Activated CD4-positive, alpha-beta T cell treated with anti-CD3 and anti-CD28 coated beads for 36 hours (primary cell): ENCODE results near the gene DENND4A. TPM values are rescaled to one million over a fixed set of nuclear protein-coding genes. Genes with fewer than 3 reads are reported as not detected.
A peak's percentile ranks its signal among the peaks of the same experiment; 100 is the strongest.
"Not testable (repeated sequence)": the region's sequence is repeated elsewhere in the genome, so short reads cannot be mapped to it uniquely, and the experiment has no call there.

ENCODE experiments used
- ATAC-seq: fragments of 200-7000 bp; cut with Tn5 transposase; one replicate; pipeline ENCODE4 v1.10.0; 2021; ENCODE audit warnings: mild to moderate bottlenecking, moderate library complexity
- CTCF ChIA-PET: fragments of 350-600 bp; sonication (Branson Sonifier 250); formaldehyde crosslinking; loops from one replicate; lab custom pipeline; 2021; ENCODE audit warnings: antibody characterized with exemption; lab: Charles Lee
- POLR2A ChIA-PET: fragments of 350-600 bp; sonication (Branson Sonifier 250); formaldehyde crosslinking; loops from one replicate; lab custom pipeline; 2021; ENCODE audit warnings: antibody characterized with exemption, inconsistent platforms; lab: Charles Lee
- DNase-seq: peaks from one replicate; pipeline ENCODE4 v3.0.0-alpha.2; 2020
- H3K27ac Mint-ChIP-seq: one replicate; pipeline ENCODE4 v1.8.0; 2021; ENCODE audit warnings: mixed read lengths
- H3K27me3 Mint-ChIP-seq: one replicate; pipeline ENCODE4 v1.8.0; 2021; ENCODE audit warnings: mixed read lengths
- H3K36me3 Mint-ChIP-seq: one replicate; pipeline ENCODE4 v1.8.0; 2021; ENCODE audit warnings: low read depth, mixed read lengths
- H3K4me1 Mint-ChIP-seq: one replicate; pipeline ENCODE4 v1.8.0; 2021; ENCODE audit warnings: mixed read lengths
- H3K4me3 Mint-ChIP-seq: one replicate; pipeline ENCODE4 v1.8.0; 2021; ENCODE audit warnings: mild to moderate bottlenecking, moderate library complexity, mixed read lengths
- H3K9me3 Mint-ChIP-seq: one replicate; pipeline ENCODE4 v1.8.0; 2021; ENCODE audit warnings: low read depth, mixed read lengths
- intact Hi-C, 2 experiments: fragments of 100-400 bp; cut with DNase I in 1 of 2; cut with micrococcal nuclease in 1 of 2; formaldehyde crosslinking; loops; one replicate each; pipeline versions ENCODE4 v1.14.2 to v1.15.1; 2022 to 2024; cut with DNase I, micrococcal nuclease
- total RNA-seq, 2 experiments: library from RNA; stranded (reverse); gene quantifications; one replicate each; pipeline ENCODE4 v1.2.3, GENCODE V29; 2021

The DENND4A gene
- total RNA-seq, 2 experiments from 2014 or later, result 35.6 to 43.5 TPM

DNA sequence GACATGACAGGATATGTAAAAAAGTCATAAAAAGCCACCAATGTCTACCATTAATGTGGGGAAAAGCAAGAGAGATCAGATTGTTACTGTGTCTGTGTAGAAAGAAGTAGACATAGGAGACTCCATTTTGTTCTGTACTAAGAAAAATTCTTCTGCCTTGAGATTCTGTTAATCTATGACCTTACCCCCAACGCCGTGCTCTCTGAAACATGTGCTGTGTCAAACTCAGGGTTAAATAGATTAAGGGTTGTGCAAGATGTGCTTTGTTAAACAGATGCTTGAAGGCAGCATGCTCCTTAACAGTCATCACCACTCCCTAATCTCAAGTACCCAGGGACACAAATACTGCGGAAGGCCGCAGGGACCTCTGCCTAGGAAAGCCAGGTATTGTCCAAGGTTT lies 58.5 kb downstream of the DENND4A start:
- DNase-seq, H3K4me3 Mint-ChIP-seq, ATAC-seq, H3K27ac Mint-ChIP-seq, H3K4me1 Mint-ChIP-seq, H3K27me3 Mint-ChIP-seq, intact Hi-C loops, H3K9me3 Mint-ChIP-seq: not testable (repeated sequence)
- ChIA-PET CTCF (interaction anchor here (1.0 to 1.9 kb wide), 2 partner anchors 8 to 96 kb away, joined by 4 read pairs; no protein-coding TSS in a partner anchor), POLR2A (interaction anchor here (0.6 kb wide), 1 partner anchor 121 kb away, joined by 3 read pairs; no protein-coding TSS in a partner anchor)
- H3K36me3 Mint-ChIP-seq, result peaks cover 33% of the 10 kb centered on the region

- CTCF ChIA-PET, result interaction anchor here (0.7 to 1.9 kb wide), 3 partner anchors 9 to 95 kb away, joined by 3 to 4 read pairs (median 4); no protein-coding TSS in a partner anchor
- intact Hi-C loops, result no loop called here
- H3K4me3 Mint-ChIP-seq, result no peak overlapping the region
- POLR2A ChIA-PET, result no interaction called here
- H3K27ac Mint-ChIP-seq, result no peak overlapping the region
- H3K4me1 Mint-ChIP-seq, result no peaks in the 10 kb centered on the region
- no peaks in the 10 kb centered on the region for H3K9me3 Mint-ChIP-seq
- ATAC-seq (no peak), DNase-seq (no peak)
- H3K27me3 Mint-ChIP-seq, result no peaks in the 10 kb centered on the region
- peaks cover 31% of the 10 kb centered on the region for H3K36me3 Mint-ChIP-seq
Measured at GRCh38 chr15:65732698-65733097, 59.4 kb downstream of the DENND4A start.

- DNase-seq (no peak), ATAC-seq (no peak)
- POLR2A ChIA-PET, result no interaction called here
- H3K27ac Mint-ChIP-seq, result no peak overlapping the region
- peaks cover 24% of the 10 kb centered on the region for H3K36me3 Mint-ChIP-seq
- intact Hi-C loops, result no loop called here
- H3K27me3 Mint-ChIP-seq, result no peaks in the 10 kb centered on the region
- no peaks in the 10 kb centered on the region for H3K9me3 Mint-ChIP-seq
- H3K4me3 Mint-ChIP-seq, result no peak overlapping the region
- H3K4me1 Mint-ChIP-seq, result no peaks in the 10 kb centered on the region
- CTCF ChIA-PET, result interaction anchor here (0.9 to 1.9 kb wide), 2 partner anchors 10 to 21 kb away, joined by 3 to 4 read pairs; no protein-coding TSS in a partner anchor
Measured at GRCh38 chr15:65731926-65732325, 60.2 kb downstream of the DENND4A start.

GRCh38 chr15:65730549-65731172 lies 61.4 kb downstream of the DENND4A start:
- ChIA-PET POLR2A (interaction anchor here (0.6 kb wide), 1 partner anchor 108 kb away, joined by 3 read pairs; no protein-coding TSS in a partner anchor), CTCF (interaction anchor here (1.1 kb wide), 1 partner anchor 48 kb away, joined by 3 read pairs; no protein-coding TSS in a partner anchor)
- Mint-ChIP-seq H3K9me3 (no peaks in the 10 kb centered on the region), H3K4me3 (no peak overlapping the region), H3K27me3 (no peaks in the 10 kb centered on the region), H3K36me3 (peaks cover 23% of the 10 kb centered on the region), H3K27ac (no peak overlapping the region), H3K4me1 (no peaks in the 10 kb centered on the region)
- DNase-seq (no peak), ATAC-seq (no peak)
- intact Hi-C loops, result no loop called here

DNA sequence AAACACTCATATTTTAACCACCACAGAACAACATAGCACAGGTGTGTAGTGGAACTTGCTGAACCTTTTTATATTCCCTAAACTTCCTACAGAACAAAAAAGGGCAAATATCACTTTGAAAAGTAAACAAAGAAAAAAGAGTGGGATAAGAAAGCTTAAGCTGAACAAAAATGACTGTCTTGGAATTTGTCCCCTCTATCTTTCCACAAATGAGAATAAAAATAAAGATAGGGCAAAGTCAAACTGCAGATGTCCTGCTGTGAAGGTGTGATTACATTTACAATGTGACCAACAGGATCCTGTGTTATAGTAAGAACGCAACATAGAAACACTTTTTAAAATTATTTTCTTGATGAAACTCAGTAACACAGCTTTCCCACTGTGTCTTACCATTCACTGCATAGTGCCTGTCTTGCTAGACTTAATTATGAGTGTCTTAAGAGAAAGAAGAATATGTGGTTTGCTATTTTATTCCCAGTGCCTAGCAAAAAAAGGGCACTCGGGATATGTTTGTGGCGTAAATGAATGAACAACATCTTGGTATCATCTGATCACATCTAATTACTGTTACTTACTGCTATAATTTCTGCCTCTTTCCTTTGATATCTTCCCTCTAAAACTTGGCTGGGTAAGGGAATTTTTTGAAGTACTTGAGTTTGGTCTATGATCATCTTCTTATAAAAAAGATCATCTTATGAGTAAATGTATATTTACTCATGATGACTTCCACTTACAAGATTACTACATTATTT lies 67.5 kb downstream of the DENND4A start:
- no peak for DNase-seq
- no peak for ATAC-seq
- Mint-ChIP-seq H3K27me3 (no peaks in the 10 kb centered on the region), H3K4me1 (no peaks in the 10 kb centered on the region), H3K4me3 (no peak overlapping the region), H3K9me3 (no peaks in the 10 kb centered on the region), H3K36me3 (peaks cover 20% of the 10 kb centered on the region), H3K27ac (no peak overlapping the region)
- intact Hi-C loops, result no loop called here
- POLR2A ChIA-PET, result no interaction called here
- CTCF ChIA-PET, result interaction anchor here (0.5 to 1.2 kb wide), 4 partner anchors 50 to 439 kb away, joined by 3 to 6 read pairs (median 4); no protein-coding TSS in a partner anchor

DNA sequence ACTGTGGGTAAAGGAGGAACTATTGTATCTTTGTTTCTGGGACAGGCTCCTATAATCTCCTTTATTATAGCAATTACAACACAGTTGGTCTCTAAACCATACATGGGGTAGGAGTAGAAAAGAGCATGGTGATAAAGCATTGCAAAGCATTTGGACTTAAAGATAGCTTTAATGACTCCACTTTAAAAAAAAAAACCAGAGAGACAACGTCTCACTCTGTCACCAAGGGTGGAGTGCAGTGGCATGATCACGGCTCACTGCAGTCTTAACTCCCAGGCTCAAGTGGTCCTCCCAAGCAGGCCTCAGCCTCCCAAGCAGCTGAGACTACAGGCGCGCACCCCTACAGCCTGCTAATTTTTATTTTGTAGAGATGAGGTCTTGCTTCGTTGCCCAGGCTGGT lies 68.2 kb downstream of the DENND4A start:
- no peak overlapping the region for H3K27ac Mint-ChIP-seq
- H3K36me3 Mint-ChIP-seq, result peaks cover 21% of the 10 kb centered on the region
- POLR2A ChIA-PET, result interaction anchor here (0.6 kb wide), 1 partner anchor 99 kb away, joined by 4 read pairs; no protein-coding TSS in a partner anchor
- H3K4me1 Mint-ChIP-seq, result no peaks in the 10 kb centered on the region
- H3K27me3 Mint-ChIP-seq, result no peaks in the 10 kb centered on the region
- ATAC-seq, result no peak
- H3K9me3 Mint-ChIP-seq, result no peaks in the 10 kb centered on the region
- no peak overlapping the region for H3K4me3 Mint-ChIP-seq
- CTCF ChIA-PET, result interaction anchor here (0.6 to 1.3 kb wide), 2 partner anchors 86 to 104 kb away, joined by 3 read pairs; no protein-coding TSS in a partner anchor
- no peak for DNase-seq
- intact Hi-C loops, result no loop called here

DNA sequence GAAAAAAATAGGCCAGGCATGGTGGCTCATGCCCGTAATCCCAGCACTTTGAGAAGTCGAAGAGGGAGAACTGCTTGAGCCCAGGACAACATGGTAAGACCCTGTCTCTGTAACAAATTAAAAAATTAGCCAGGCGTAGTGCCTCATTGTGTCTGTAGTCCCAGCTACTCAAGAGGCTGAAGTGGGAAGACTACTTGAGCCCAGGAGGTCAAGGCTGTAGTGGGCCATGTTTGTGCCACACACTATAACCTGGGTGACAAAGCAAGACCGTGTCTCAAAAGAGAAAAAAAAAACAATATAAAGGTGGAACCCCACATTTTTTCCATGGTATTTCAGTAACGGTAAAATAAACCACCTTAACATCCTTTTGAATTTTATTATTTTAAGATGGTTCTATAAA lies 69.9 kb downstream of the DENND4A start:
- no peak overlapping the region for H3K27ac Mint-ChIP-seq
- CTCF ChIA-PET, result no interaction called here
- POLR2A ChIA-PET, result interaction anchor here (0.6 kb wide), 1 partner anchor 94 kb away, joined by 3 read pairs; no protein-coding TSS in a partner anchor
- no peaks in the 10 kb centered on the region for H3K9me3 Mint-ChIP-seq
- no peaks in the 10 kb centered on the region for H3K27me3 Mint-ChIP-seq
- peaks cover 27% of the 10 kb centered on the region for H3K36me3 Mint-ChIP-seq
- DNase-seq (no peak), ATAC-seq (no peak)
- intact Hi-C loops, result no loop called here
- H3K4me3 Mint-ChIP-seq, result no peak overlapping the region
- H3K4me1 Mint-ChIP-seq, result no peaks in the 10 kb centered on the region

DNA sequence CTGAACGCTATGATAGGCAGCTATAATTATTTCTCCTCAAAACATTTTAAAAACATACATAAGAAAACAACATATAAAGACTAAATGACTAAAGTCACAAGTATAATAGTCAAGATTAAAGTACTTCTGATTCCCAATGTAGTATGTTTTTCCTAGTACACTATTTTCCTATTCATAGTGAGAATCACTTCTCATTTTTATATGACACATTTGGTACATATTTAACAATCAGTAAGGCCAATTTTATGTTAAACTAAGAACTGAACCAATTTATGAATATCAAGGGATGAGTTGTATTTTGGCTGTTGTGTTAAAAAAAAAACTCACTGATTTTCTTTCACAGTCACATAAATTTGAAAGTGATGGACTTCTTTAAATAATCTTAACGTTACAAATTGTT lies 79.7 kb downstream of the DENND4A start:
- CTCF ChIA-PET, result interaction anchor here (0.7 kb wide), 2 partner anchors 40 to 161 kb away, joined by 3 read pairs; no protein-coding TSS in a partner anchor
- Mint-ChIP-seq H3K36me3 (peaks cover 36% of the 10 kb centered on the region), H3K9me3 (no peaks in the 10 kb centered on the region), H3K4me1 (peaks cover 10% of the 10 kb centered on the region), H3K27me3 (no peaks in the 10 kb centered on the region), H3K27ac (no peak overlapping the region), H3K4me3 (no peak overlapping the region)
- intact Hi-C loops, result no loop called here
- POLR2A ChIA-PET, result no interaction called here
- peak; percentile 60 for ATAC-seq
- DNase-seq, result no peak

DNA sequence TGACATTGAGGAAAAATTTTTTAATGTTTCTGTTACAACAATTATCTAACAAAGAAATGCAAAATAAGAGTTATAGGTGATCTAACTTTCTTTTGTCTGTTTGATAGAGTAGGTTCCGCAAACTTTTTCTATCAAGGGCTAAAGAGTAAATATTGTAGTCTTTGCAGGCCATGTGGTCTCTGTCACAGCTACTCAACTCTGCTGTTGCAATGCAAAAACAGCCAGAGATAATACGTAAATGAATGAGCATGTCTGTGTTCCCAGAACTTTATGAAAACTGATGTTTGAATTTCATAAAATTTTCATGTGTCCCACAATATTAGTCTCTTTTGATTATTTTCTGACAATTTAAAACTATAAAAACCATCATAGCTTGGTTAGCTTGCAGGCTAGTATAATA lies 97.0 kb downstream of the DENND4A start:
- DNase-seq (no peak), ATAC-seq (no peak)
- peaks cover 4% of the 10 kb centered on the region for H3K4me1 Mint-ChIP-seq
- H3K27me3 Mint-ChIP-seq, result no peaks in the 10 kb centered on the region
- intact Hi-C loops, result no loop called here
- H3K36me3 Mint-ChIP-seq, result peaks cover 40% of the 10 kb centered on the region
- H3K9me3 Mint-ChIP-seq, result no peaks in the 10 kb centered on the region
- H3K4me3 Mint-ChIP-seq, result no peak overlapping the region
- ChIA-PET CTCF (interaction anchor here (0.6 kb wide), 1 partner anchor 11 kb away, joined by 3 read pairs; no protein-coding TSS in a partner anchor), POLR2A (no interaction called here)
- no peak overlapping the region for H3K27ac Mint-ChIP-seq

DNA sequence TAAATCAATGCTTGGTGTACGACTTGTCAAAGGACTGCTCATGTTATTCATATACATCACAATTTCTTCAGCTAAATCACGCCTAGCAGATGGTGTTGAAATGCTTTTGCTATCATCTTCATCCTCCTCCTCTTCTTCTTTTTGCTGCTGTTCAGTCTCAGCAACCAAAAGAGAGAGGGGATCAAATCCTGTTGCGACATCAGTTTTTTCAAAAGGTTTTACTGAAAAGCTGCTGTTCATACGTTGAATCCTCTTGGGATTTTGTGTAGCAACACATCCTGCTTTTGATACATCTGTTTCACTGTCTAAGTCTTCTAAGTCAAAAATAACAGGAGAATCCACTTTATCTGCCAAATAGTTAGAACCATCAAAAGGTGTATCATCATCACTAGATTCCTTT lies 101.3 kb downstream of the DENND4A start:
- Mint-ChIP-seq H3K27me3 (no peaks in the 10 kb centered on the region), H3K36me3 (peaks cover 59% of the 10 kb centered on the region), H3K4me1 (peaks cover 9% of the 10 kb centered on the region), H3K27ac (no peak overlapping the region), H3K9me3 (peaks cover 2% of the 10 kb centered on the region), H3K4me3 (no peak overlapping the region)
- intact Hi-C loops, result no loop called here
- ChIA-PET POLR2A (interaction anchor here (1.0 kb wide), 1 partner anchor 191 kb away, joined by 3 read pairs; no protein-coding TSS in a partner anchor), CTCF (interaction anchor here (1.0 kb wide), 1 partner anchor 13 kb away, joined by 4 read pairs; no protein-coding TSS in a partner anchor)
- ATAC-seq (no peak), DNase-seq (no peak)

- DNase-seq (no peak), ATAC-seq (peak; percentile 64)
- ChIA-PET POLR2A (interaction anchor here (1.0 kb wide), 1 partner anchor 191 kb away, joined by 3 read pairs; no protein-coding TSS in a partner anchor), CTCF (no interaction called here)
- intact Hi-C loops, result no loop called here
- Mint-ChIP-seq H3K27ac (no peak overlapping the region), H3K9me3 (peaks cover 2% of the 10 kb centered on the region), H3K36me3 (peaks cover 59% of the 10 kb centered on the region), H3K4me1 (peaks cover 9% of the 10 kb centered on the region), H3K4me3 (no peak overlapping the region), H3K27me3 (no peaks in the 10 kb centered on the region)
Measured at GRCh38 chr15:65690173-65690572, 101.9 kb downstream of the DENND4A start.
